ENCODE measurements around the gene TPGS1.
"Not testable (repeated sequence)": the region's sequence is repeated elsewhere in the genome, so short reads cannot be mapped to it uniquely, and the experiment has no call there.

Gene TPGS1

DNA sequence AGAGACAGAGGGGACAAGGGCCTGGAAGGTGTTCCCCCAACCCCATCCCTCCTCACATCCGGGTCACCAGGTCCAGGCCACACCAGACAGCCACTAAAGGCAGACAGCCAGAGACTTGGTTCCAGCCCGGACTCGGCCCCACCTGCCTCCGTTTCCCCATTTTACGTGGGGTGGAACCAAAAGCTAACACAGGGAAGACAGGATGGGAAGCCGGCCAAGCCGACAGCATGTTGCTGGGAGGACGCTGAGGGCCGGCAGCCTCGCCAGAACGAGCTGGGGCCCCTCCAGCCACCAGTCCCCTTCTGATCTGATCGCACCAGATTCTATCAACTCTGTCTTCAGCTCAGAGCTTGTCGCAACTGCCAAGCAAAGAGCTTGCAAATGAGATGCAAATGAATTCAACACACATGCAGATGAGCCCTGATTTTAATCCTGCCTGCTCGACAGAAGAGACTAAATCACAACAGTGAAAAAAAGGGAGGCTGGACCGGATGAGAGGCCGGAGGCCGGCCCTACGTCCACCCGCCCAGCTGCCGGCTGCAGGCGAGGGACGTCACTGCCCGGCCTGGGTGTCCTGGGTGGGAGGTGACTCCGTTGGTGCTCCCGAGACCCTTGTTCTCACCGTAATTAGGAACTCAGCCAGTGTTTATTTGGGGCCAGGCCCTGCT, 28.9 kb upstream of the TPGS1 start:
- no peak for DNase-seq

DNA sequence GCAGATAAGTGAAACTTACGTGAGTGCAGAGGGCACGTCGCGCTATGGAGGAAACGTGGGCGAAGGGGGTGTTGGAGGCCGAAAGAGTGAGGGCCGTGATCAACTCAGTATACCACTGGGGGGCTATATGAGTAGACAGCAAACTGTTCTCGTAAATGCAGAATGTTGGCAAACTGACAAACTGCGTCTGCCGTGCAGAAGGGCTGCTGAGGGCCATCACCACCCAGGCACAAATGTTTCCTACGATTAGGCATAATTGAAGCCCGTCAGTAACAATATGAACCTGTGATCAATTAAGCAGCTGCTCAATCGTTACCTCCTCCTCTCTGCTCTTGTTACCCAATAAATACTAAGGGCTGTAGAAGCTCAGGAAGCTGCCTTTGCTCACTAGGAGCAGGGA, 28.3 kb upstream of the TPGS1 start:
- DNase-seq, result no peak

- DNase-seq, result no peak
Measured at GRCh38 chr19:480016-480855, 27.1 kb upstream of the TPGS1 start.

GRCh38 chr19:481100-481499, 26.2 kb upstream of the TPGS1 start:
- not testable (repeated sequence) for DNase-seq

DNA sequence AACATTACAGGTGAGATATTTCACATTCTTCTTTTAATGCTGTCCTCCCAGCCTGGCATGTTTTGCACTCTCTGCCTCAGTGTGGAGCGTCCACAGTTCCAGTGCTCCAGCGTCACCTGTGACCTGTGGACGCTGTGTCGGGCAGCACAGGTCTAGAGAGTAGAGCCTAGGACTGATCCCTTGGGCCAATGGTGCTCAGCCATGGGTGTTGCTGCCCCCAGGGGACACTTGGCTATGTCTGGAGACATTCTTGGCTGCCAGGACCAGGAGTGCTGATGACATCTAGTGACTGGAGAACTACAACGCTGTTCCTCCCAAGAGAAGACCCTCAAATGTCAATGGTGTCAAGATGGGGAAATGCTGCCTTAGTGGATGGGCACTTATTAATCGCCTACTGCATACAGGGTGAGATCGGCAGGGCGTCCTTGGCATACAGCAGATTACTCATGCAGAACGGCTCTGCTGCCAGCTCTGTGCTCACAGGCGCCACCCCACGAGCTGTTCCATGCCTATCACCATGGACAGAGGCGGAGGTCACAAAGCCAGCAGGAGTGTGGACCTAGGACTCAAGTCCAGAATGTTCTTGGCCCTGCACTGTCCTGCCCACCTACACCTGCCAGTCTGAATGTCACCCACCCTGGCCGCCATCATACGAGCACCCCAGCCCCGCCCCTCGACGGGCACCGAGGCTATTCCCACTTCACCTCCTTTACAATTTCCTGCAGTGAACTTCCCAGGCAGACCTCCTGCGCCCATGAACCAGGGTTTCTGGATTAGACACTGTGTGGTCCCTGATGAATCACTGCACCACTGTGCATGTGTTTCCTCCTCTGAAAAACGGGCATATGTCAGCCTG, 24.9 kb upstream of the TPGS1 start:
- DNase-seq, result no peak

- DNase-seq, result no peak
Measured at GRCh38 chr19:483332-484072, 23.8 kb upstream of the TPGS1 start.

DNA sequence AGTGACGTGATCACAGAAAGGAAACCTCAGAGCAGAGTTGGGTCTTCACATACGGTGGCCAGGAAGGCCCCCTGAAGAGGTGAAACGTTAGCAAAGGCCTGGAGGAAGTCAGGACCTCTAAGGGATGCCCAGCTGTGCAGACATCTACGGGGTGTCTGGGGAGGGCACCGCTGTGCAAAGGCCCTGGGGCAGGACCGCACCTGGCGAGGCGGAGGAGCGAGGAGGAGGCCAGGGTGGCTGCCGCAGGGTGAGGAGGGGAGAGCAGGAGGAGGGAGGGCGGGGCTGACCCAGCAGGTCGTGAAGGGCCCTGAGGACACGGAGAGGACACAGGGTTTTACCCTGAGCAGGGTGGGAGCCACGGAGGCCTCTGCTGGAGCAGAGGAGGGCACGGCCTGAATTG, 22.8 kb upstream of the TPGS1 start:
- no peak for DNase-seq

DNA sequence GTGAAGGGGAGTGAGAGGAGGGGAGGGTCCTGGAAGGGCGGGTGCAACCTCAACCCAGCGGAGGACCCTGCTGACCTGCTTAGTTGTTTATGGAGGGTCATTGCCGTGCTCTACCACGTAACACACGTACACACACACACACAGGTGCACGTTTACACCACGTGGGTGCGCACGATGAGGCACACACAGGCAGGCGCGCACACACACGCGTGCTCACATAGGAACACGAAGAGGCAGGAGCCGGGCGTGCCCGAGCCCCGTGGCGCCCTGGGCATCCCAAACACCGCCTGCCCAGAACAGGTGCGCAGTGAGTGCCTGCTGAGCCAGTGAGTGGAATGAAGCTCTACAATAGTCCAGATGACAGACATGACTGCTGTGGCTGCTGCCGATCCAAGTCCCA, 22.2 kb upstream of the TPGS1 start:
- DNase-seq, result no peak

DNA sequence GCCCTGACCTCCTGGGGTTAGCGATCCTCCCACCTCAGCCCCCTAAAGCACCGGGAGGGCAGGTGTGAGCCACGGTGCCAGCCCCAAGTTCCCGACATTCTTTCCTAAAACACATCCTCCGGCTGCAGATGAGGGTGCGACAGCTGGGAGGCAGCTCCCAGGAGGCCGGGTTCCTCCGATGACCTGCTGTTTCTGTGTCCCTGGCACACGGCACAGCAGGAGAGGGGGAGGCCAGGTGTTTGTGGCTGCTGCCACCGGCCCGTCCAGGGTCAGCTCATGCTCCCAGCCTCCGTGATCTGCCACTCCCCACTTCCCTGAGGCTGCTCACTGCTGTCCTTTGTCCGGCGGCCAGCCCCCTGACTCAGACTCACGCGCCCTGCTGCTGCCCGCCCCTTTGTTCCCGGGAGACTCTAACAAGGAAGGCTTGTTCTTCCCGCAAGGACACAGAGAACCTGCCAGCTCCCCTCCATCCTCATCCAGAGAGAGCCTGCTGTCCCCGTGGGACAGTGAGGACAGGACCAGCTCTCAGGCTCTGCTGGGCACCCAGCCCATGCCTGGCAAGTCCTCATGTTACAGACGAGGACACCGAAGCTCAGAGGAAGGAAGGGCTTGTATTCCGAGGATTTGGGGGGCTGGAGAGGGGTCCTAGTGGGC, 21.6 kb upstream of the TPGS1 start:
- DNase-seq, result no peak

GRCh38 chr19:488505-489417, 18.5 kb upstream of the TPGS1 start:
- DNase-seq, result peak; percentile 86 to 96

DNA sequence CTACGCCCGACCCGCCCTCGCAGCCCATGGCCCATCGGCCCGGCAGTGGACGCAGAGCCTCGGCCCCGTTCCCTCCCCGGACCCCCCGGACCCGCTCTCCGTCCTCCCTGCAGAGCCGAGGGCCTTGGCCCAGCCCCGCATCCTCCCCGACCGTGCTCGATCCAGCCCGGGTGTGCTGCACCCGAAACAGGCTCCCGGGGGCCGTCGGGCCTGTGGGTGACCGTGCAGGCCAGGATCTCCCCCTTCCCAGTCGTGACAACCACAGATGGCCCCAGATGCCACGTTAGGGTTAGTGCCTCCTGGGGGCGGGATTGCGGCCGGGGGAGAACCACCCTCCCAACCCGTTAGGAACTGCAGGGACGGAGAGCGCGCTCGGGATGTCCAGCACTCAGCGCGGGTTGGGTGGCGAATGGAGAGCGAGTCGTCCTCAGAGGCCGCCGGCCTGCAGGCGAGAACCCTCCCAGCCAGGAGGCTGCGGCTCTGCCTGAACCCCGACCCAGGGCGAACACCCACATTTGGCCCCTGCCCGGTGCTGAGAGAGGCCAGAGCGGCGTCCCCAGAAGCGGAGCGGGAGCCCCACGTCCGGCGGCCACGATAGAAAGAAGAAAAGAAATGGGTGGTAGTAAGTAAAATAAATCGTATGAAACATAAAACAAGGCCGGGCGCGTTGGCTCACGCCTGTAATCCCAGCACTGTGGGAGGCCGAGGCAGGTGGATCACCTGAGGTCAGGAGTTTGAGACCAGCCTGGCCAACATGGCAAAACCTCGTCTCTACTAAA, 17.7 kb upstream of the TPGS1 start:
- no peak for DNase-seq

GRCh38 chr19:491146-491741, 16.1 kb upstream of the TPGS1 start:
- DNase-seq, result no peak

DNA sequence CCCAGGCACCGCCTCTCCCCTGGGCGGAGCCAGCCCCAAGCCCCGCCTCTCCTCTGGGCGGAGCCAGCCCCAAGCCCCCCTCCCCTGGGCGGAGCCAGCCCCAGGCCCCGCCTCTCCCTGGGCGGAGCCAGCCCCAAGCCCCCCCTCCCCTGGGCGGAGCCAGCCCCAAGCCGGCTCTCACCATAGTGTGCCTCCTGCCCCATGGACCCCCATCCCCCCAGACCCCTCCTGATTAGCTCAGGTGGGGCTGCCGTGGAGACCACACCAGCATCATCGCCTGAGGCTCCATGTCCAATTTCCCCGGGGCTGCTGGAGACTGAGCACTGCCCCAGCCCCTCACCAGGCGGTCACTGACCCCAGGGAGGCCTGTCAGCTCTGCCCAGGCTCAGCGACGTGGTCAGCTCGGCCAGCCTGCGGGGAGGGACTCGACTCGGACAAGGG, 15.2 kb upstream of the TPGS1 start:
- DNase-seq, result no peak

- no peak for DNase-seq
Measured at GRCh38 chr19:493391-494170, 13.7 kb upstream of the TPGS1 start.

DNA sequence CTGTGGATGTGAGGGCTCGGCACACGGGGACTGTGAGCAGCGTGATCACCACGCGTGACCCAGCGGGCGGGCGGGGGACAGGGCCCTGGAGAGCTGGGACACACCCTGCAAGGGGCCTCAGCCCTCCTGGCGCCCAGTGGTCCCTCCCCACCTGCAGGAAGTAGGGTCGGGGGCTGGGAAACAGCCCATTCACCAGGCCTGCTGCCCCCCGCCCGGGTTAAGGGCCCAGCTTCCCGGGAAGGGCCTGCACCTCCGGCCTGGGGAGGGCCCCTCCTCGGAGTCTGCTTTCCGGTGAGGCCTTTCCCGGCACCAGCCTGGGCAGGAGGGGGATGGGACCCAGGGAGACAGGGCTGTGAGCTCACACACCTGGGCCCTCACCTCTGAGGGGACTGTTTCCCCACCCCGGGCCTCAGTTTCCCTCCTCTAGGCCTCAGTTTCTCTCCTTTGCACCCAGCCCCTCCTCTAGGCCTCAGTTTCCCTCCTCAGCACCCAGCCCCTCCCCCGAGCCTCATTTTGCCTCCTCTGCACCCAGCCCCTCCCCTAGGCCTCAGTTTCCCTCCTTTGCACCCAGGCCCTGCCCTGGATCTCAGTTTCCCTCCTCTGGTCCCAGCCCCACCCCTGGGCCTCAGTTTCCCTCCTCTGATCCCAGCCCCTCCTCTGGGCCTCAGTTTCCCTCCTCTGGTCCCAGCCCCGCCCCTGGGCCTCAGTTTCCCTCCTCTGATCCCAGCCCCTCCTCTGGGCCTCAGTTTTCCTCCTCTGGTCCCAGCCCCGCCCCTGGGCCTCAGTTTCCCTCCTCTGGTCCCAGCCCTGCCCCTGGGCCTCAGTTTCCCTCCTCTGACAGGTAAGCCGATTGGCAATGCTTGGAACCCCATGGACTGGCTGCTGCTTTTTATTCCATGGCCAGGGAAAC, 12.9 kb upstream of the TPGS1 start:
- DNase-seq, result no peak

- no peak for DNase-seq
Measured at GRCh38 chr19:495081-495401, 12.3 kb upstream of the TPGS1 start.

- peak; percentile 43 to 65 for DNase-seq
Measured at GRCh38 chr19:495402-496111, 11.7 kb upstream of the TPGS1 start.

Measured in NCI-H446 (cell line).